ENCODE results near the gene ZNF584.
A peak's percentile ranks its signal among the peaks of the same experiment; 100 is the strongest.

ZNF584 gene

GRCh38 chr19:58429745-58430144 is 21.3 kb downstream of the ZNF584 start:
- Histone ChIP-seq H3K9me3 (ENCODE audit: control insufficient read depth, insufficient read depth, low read length) (peaks cover 38% of the 10 kb centered on the region), H3K27ac (ENCODE audit: low read depth, low read length) (no peak overlapping the region), H3K79me2 (ENCODE audit: control insufficient read depth, low read length) (no peaks in the 10 kb centered on the region)

GRCh38 chr19:58434217-58434616 is 25.8 kb downstream of the ZNF584 start:
- Histone ChIP-seq H3K27me3 (ENCODE audit: control insufficient read depth, low read length) (no peaks in the 10 kb centered on the region), H3K4me2 (ENCODE audit: low read length) (no peak overlapping the region), H3K9me2 (replicated peaks; ENCODE audit: control insufficient read depth, low read length) (no peaks in the 10 kb centered on the region), H3K27ac (ENCODE audit: low read depth, low read length) (no peak overlapping the region), H3K79me2 (ENCODE audit: control insufficient read depth, low read length) (no peaks in the 10 kb centered on the region), H3K9me3 (ENCODE audit: control insufficient read depth, insufficient read depth, low read length) (peaks cover 57% of the 10 kb centered on the region), H3F3A (ENCODE audit: control insufficient read depth, insufficient read depth) (no peaks in the 10 kb centered on the region), H3K36me3 (ENCODE audit: control insufficient read depth, low read length) (peaks cover 22% of the 10 kb centered on the region), H3K4me3 (ENCODE audit: low read length) (no peak overlapping the region), H3K4me1 (ENCODE audit: control insufficient read depth, low read length) (0 out of 2 replicates have a peak, but pooled peaks cover under 1% of the 10 kb centered on the region), H4K20me1 (ENCODE audit: control insufficient read depth, insufficient read depth, low read depth, low read length) (no peaks in the 10 kb centered on the region)
- no peak for TF ChIP-seq CTCF (IDR thresholded peaks at IDR 0.05; ENCODE audit: low read depth, low read length, poor library complexity, severe bottlenecking)
- TF ChIP-seq EZH2phosphoT487 (IDR thresholded peaks at IDR 0.05; ENCODE audit: borderline replicate concordance, low read length): no peak

More at GRCh38 chr19:58429745-58430144, 21.3 kb downstream of the ZNF584 start:
- Histone ChIP-seq H3F3A (ENCODE audit: control insufficient read depth, insufficient read depth) (no peaks in the 10 kb centered on the region), H3K9me2 (replicated peaks; ENCODE audit: control insufficient read depth, low read length) (no peaks in the 10 kb centered on the region), H3K4me3 (ENCODE audit: low read length) (no peak overlapping the region), H3K27me3 (ENCODE audit: control insufficient read depth, low read length) (no peaks in the 10 kb centered on the region), H4K20me1 (ENCODE audit: control insufficient read depth, insufficient read depth, low read depth, low read length) (no peaks in the 10 kb centered on the region), H3K4me1 (ENCODE audit: control insufficient read depth, low read length) (no peaks in the 10 kb centered on the region), H3K36me3 (ENCODE audit: control insufficient read depth, low read length) (peaks cover 20% of the 10 kb centered on the region), H3K4me2 (ENCODE audit: low read length) (no peak overlapping the region)
- no peak for TF ChIP-seq CTCF (IDR thresholded peaks at IDR 0.05; ENCODE audit: low read depth, low read length, poor library complexity, severe bottlenecking)
- TF ChIP-seq EZH2phosphoT487 (IDR thresholded peaks at IDR 0.05; ENCODE audit: borderline replicate concordance, low read length): no peak

- H3K27ac ChIP-seq (ENCODE audit: low read depth, low read length): no peak within 1 kb of the TSS
- no peaks in the 10 kb centered on the region for H3K79me2 ChIP-seq (ENCODE audit: control insufficient read depth, low read length)
- no peaks in the 10 kb centered on the region for H3K9me2 ChIP-seq (replicated peaks; ENCODE audit: control insufficient read depth, low read length)
- H3K36me3 ChIP-seq (ENCODE audit: control insufficient read depth, low read length): peaks cover 6% of the 10 kb centered on the region
- H3K27me3 ChIP-seq (ENCODE audit: control insufficient read depth, low read length): no peaks in the 10 kb centered on the region
- H3F3A ChIP-seq (ENCODE audit: control insufficient read depth, insufficient read depth): no peaks in the 10 kb centered on the region
- H3K4me2 ChIP-seq (ENCODE audit: low read length): peak within 1 kb of the TSS; percentile 69
- no peaks in the 10 kb centered on the region for H4K20me1 ChIP-seq (ENCODE audit: control insufficient read depth, insufficient read depth, low read depth, low read length)
- peaks cover 14% of the 10 kb centered on the region for H3K4me1 ChIP-seq (ENCODE audit: control insufficient read depth, low read length)
- H3K9me3 ChIP-seq (ENCODE audit: control insufficient read depth, insufficient read depth, low read length): peaks cover 44% of the 10 kb centered on the region
- H3K4me3 ChIP-seq (ENCODE audit: low read length): peak within 1 kb of the TSS; percentile 74
- TF ChIP-seq CTCF (IDR thresholded peaks at IDR 0.05; ENCODE audit: low read depth, low read length, poor library complexity, severe bottlenecking) (no peak), EZH2phosphoT487 (IDR thresholded peaks at IDR 0.05; ENCODE audit: borderline replicate concordance, low read length) (no peak)
Observed at GRCh38 chr19:58439576-58440554, 31.4 kb downstream of the ZNF584 start, which contains the start of gene ZNF132. Gene ZNF132, minus strand, starts transcription at chr19:58440153. Its CDS starts 332 bp downstream, at chr19:58439821.
